Smooth muscle cell (in vitro differentiated cells): ENCODE measurements around the gene AIFM3. TPM values are rescaled to one million over a fixed set of nuclear protein-coding genes. Genes with fewer than 3 reads are reported as not detected.
A peak's percentile ranks its signal among the peaks of the same experiment; 100 is the strongest.

ENCODE experiments used
- DNase-seq: peaks from one replicate; lab custom pipeline; 2025; ENCODE audit not compliant: unreplicated experiment; lab: John Stamatoyannopoulos, UW
- H2AFZ ChIP-seq: fragments of 200-600 bp; sonication (generic); 2 replicates; pipeline ENCODE4 v1.6.0; 2016; ENCODE audit warnings: antibody characterized with exemption, low read depth, mild to moderate bottlenecking
- H3F3A ChIP-seq: fragments of 200-600 bp; sonication (generic); 2 replicates; pipeline ENCODE4 v1.6.0; 2017; ENCODE audit warnings: antibody characterized with exemption, low read depth
- H3K27ac ChIP-seq: fragments of 200-600 bp; sonication (generic); 2 replicates; pipeline ENCODE4 v1.5.1; 2016; ENCODE audit warnings: low read depth, mild to moderate bottlenecking
- H3K27me3 ChIP-seq: fragments of 200-600 bp; sonication (generic); 2 replicates; pipeline ENCODE4 v1.6.1; 2016; ENCODE audit warnings: low read depth, mild to moderate bottlenecking
- H3K36me3 ChIP-seq: fragments of 200-600 bp; sonication (generic); 2 replicates; pipeline ENCODE4 v1.5.1; 2016; ENCODE audit warnings: low read depth
- H3K4me1 ChIP-seq: fragments of 200-600 bp; sonication (generic); 2 replicates; pipeline ENCODE4 v1.5.1; 2016; ENCODE audit warnings: low read depth
- H3K4me2 ChIP-seq: fragments of 200-600 bp; sonication (generic); 2 replicates; pipeline ENCODE4 v1.6.0; 2016; ENCODE audit warnings: mild to moderate bottlenecking
- H3K4me3 ChIP-seq: fragments of 200-600 bp; sonication (generic); 2 replicates; pipeline ENCODE4 v1.5.1; 2016; ENCODE audit warnings: mild to moderate bottlenecking
- H3K79me2 ChIP-seq: fragments of 200-600 bp; sonication (generic); 2 replicates; pipeline ENCODE4 v1.6.0; 2016; ENCODE audit warnings: low read depth, mild to moderate bottlenecking
- H3K9ac ChIP-seq: fragments of 200-600 bp; sonication (generic); 2 replicates; pipeline ENCODE4 v1.6.0; 2016; ENCODE audit warnings: low read depth
- H3K9me3 ChIP-seq: fragments of 200-600 bp; sonication (generic); replicated peaks from 2 replicates; pipeline ENCODE4 v1.5.1; 2016; ENCODE audit warnings: low read depth
- H4K20me1 ChIP-seq: fragments of 200-600 bp; sonication (generic); 2 replicates; pipeline ENCODE4 v1.6.0; 2016; ENCODE audit warnings: low read depth
- CTCF ChIP-seq: fragments of 200-600 bp; sonication (generic); IDR thresholded peaks from 2 replicates; pipeline ENCODE4 v1.5.1; 2017; ENCODE audit warnings: borderline replicate concordance, mild to moderate bottlenecking, antibody characterized with exemption; ENCODE audit not compliant: insufficient read depth, poor library complexity, severe bottlenecking
- WGBS: methylation state at CpG from one replicate; pipeline ENCODE4 v1.1.7; 2016; ENCODE audit warnings: low lambda C conversion rate; 5-methylcytosine and 5-hydroxymethylcytosine counted together
- polyA plus RNA-seq: library from polyadenylated mRNA; unstranded; fragments of >200 nt; fragmentation: Nextera tagmentation; extraction: Ambion mirVana; gene quantifications from 2 replicates; pipeline ENCODE4 v1.2.1, GENCODE V29; 2016
- total RNA-seq: library from RNA; depleted of rRNA; stranded (reverse); fragments of >200 nt; gene quantifications from 2 replicates; pipeline ENCODE4 v1.2.3, GENCODE V29; 2014

The AIFM3 gene
- total and polyA plus RNA-seq, 2 experiments from 2014 or later, result 0.85 TPM; not detected in 1

- TF ChIP-seq CTCF, result no peak
- 97% methylated on average over 5 of the region's 5 CpGs for WGBS
- no peak overlapping the region for H2AFZ ChIP-seq
- no peak overlapping the region for H3K9ac ChIP-seq
- no peak overlapping the region for H3K4me3 ChIP-seq
- no peak overlapping the region for H3K4me2 ChIP-seq
- no peaks in the 10 kb centered on the region for H3K36me3 ChIP-seq
- H3K4me1 ChIP-seq, result no peaks in the 10 kb centered on the region
- peaks cover 17% of the 10 kb centered on the region for H3F3A ChIP-seq
- H3K27ac ChIP-seq, result no peak overlapping the region
- peaks cover 100% of the 10 kb centered on the region for H4K20me1 ChIP-seq
- H3K27me3 ChIP-seq, result no peaks in the 10 kb centered on the region
- peaks cover 69% of the 10 kb centered on the region for H3K79me2 ChIP-seq
- DNase-seq, result no peak
- H3K9me3 ChIP-seq, result no peaks in the 10 kb centered on the region
These were observed 18.1 kb upstream of the AIFM3 start for GRCh38 chr22:20948989-20949388.

DNA sequence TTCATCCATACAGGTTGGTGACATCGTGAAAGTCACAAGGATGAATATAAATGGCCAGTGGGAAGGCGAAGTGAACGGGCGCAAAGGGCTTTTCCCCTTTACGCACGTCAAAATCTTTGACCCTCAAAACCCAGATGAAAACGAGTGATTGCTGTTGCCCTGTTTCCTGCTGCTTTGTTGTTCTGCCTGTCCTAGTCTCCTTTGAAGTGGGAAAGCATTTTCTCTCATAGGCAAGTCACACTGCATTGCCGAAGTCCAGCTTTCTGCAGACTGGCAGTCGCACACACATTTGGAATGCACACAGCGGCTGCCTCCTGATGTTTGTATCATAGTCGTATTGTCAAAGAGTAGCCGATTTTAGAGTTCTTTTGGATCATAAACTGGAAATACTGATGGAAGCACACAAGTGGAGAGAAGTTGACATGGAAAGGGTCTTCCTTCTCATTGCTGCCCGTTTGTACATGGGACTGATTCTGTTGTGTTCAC is 17.3 kb upstream of the AIFM3 start:
- Histone ChIP-seq H4K20me1 (peaks cover 97% of the 10 kb centered on the region), H3K4me3 (no peak overlapping the region), H3K27me3 (no peaks in the 10 kb centered on the region), H3K79me2 (peaks cover 61% of the 10 kb centered on the region), H3K27ac (peak overlapping the region; percentile 52), H3K4me1 (no peaks in the 10 kb centered on the region), H3K9ac (no peak overlapping the region), H3F3A (peaks cover 20% of the 10 kb centered on the region), H3K36me3 (no peaks in the 10 kb centered on the region), H3K4me2 (no peak overlapping the region), H2AFZ (no peak overlapping the region), H3K9me3 (no peaks in the 10 kb centered on the region)
- DNase-seq, result no peak
- TF ChIP-seq CTCF, result no peak
- WGBS, result 86% methylated on average over 13 of the region's 13 CpGs

- H3K4me3 ChIP-seq, result no peak overlapping the region
- WGBS, result 86% methylated on average over 10 of the region's 10 CpGs
- no peaks in the 10 kb centered on the region for H3K36me3 ChIP-seq
- peaks cover 20% of the 10 kb centered on the region for H3F3A ChIP-seq
- H3K4me1 ChIP-seq, result no peaks in the 10 kb centered on the region
- no peaks in the 10 kb centered on the region for H3K27me3 ChIP-seq
- no peak overlapping the region for H3K4me2 ChIP-seq
- no peak overlapping the region for H3K9ac ChIP-seq
- no peaks in the 10 kb centered on the region for H3K9me3 ChIP-seq
- peaks cover 91% of the 10 kb centered on the region for H4K20me1 ChIP-seq
- no peak overlapping the region for H2AFZ ChIP-seq
- peak overlapping the region; percentile 52 for H3K27ac ChIP-seq
- peaks cover 45% of the 10 kb centered on the region for H3K79me2 ChIP-seq
- TF ChIP-seq CTCF, result no peak
- DNase-seq, result no peak
These were observed 15.7 kb upstream of the AIFM3 start for GRCh38 chr22:20951151-20951931.

DNA sequence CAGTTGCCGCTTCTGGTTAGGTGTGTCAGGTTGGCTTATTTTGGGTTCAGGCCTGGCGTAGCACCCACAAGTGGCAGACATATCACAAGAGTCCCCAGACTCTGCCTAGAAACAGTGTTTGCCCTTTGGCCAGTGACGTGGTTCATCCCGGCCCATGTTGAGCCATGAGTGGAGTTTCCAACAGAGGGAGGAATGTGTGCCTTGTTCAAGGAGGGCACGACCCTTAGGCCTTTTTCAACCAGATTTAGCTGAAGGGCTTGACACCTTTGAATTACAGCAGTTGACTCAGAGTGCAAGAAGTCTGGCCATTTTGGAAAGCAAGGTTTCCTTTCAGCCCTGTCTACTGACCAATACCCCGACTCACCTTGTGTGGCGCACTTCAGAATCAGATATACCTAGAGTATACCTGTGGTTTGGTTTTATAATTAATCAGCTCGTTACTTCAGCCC is 15.1 kb upstream of the AIFM3 start:
- no peaks in the 10 kb centered on the region for H3K9me3 ChIP-seq
- no peak overlapping the region for H2AFZ ChIP-seq
- 95% methylated on average over 8 of the region's 8 CpGs for WGBS
- no peak overlapping the region for H3K4me3 ChIP-seq
- TF ChIP-seq CTCF, result no peak
- peaks cover 89% of the 10 kb centered on the region for H4K20me1 ChIP-seq
- no peaks in the 10 kb centered on the region for H3K36me3 ChIP-seq
- H3K27me3 ChIP-seq, result no peaks in the 10 kb centered on the region
- peak overlapping the region; percentile 19 for H3K27ac ChIP-seq
- peaks cover 39% of the 10 kb centered on the region for H3K79me2 ChIP-seq
- H3K4me1 ChIP-seq, result no peaks in the 10 kb centered on the region
- DNase-seq, result no peak
- H3K4me2 ChIP-seq, result no peak overlapping the region
- peaks cover 20% of the 10 kb centered on the region for H3F3A ChIP-seq
- no peak overlapping the region for H3K9ac ChIP-seq
